ENCODE results near the gene PLEKHM3.

Gene PLEKHM3

GRCh38 chr2:207884127-207884526 is 141.2 kb downstream of the PLEKHM3 start:
- DNase-seq (ENCODE audit: low read depth), result no peak

DNA sequence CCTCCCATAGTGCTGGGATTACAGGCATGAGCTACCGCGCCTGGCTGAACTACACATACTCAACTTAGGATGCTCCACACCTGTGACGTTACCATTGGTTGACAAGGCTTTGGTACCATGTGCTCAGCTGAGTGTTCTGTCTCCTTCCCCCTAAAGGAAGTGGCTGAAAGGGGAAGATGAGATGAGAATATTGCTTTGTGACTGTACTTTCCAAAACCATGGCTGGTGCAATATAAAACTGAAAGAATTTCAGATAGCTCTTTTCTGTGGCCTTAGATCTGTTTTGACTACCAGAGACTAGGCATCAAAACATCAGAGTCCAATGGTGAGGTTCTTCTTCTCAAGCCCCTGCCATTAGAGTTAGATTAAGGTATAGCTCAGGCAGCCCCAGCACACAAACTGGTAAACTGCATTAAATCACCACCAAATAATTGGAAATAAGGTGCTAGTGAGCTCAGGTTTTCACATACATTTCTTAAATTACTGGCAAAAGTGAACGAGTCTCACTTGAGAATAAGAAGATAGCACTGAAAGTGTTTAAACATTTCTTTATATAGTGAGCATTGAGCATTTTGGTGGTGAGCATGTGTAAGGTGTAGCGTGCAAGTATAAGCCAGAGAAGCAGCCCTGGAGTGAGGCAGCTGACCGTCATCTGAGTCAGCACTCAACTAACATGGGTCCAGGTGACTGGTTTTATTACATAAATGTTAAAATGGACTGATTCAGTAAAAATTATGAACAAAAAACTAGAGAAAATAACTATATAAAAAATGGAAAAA is 142.1 kb downstream of the PLEKHM3 start:
- no peak for DNase-seq (ENCODE audit: low read depth)

- no peak for DNase-seq (ENCODE audit: low read depth)
Observed at GRCh38 chr2:207881902-207882301, 143.4 kb downstream of the PLEKHM3 start.

GRCh38 chr2:207879536-207879935 is 145.8 kb downstream of the PLEKHM3 start:
- no peak for DNase-seq (ENCODE audit: low read depth)

GRCh38 chr2:207876842-207877535 is 148.3 kb downstream of the PLEKHM3 start:
- no peak for DNase-seq (ENCODE audit: low read depth)

GRCh38 chr2:207875473-207876212 is 149.7 kb downstream of the PLEKHM3 start:
- no peak for DNase-seq (ENCODE audit: low read depth)

GRCh38 chr2:207873794-207874193 is 151.5 kb downstream of the PLEKHM3 start:
- DNase-seq (ENCODE audit: low read depth), result no peak

GRCh38 chr2:207871911-207872310 is 153.4 kb downstream of the PLEKHM3 start:
- DNase-seq (ENCODE audit: low read depth), result no peak

GRCh38 chr2:207871506-207871905 is 153.8 kb downstream of the PLEKHM3 start:
- no peak for DNase-seq (ENCODE audit: low read depth)

DNA sequence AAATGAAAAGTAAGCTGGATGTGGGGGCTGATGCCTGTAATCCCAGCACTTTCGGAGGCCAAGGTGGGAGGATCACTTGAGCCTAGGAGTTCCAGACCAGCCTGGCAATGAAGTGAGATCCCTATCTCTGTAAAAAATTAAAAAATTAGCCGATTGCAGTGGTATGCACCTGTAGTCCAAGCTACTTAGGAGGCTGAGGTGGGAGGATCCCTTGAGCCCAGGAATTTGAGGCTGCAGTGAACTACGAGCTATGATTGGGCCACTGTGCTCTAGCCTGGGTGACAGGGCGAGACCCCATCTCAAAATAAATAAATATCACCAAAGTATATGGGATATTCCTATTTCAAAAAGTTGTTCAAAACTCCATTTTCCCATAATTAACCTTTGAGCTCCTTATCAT is 154.5 kb downstream of the PLEKHM3 start:
- DNase-seq (ENCODE audit: low read depth), result no peak

DNA sequence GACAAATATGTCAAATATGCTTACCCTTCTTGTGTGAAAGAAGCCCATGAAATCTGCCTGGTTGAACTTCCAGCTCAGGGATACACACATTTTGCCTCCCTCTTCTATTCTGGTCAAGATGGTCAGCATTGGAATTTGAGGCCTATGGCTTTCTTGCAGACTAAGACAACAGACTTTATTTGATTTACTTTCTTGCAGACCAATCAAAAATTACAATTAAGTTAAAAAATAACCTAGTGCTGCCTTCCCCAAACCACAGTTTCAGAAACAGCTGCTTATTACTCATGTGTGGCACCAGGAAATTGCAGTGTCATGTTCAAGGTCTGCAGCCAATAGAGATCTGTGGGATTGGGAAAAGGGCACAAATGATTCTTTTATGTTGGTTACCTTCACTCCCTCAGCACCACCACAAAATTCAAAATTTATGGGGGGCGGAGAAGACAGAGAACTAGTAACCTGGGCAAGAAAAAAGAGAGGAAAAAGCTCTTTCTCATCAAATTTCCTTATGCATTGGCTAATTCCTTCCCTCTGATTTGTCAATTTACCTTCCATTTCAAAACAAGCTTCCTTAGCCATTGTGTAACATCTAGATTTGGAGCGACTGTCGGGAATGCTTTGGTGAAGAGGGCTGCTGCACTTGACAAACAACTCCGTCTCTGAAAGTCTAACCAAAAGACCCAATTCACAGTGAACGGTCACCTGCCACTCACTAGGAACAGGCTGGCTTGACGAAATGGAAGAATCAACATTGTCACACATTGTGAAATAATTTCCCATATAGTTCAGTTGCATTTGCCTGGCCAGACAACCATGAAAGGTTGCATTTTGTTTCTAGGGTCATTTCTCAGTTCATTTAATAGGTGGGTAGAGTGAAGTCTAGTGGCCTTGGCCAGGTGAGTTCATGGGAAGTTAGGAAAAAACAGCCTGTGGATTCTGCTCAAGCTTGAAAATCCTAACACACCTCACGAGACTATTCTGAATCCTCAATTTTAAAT is 155.2 kb downstream of the PLEKHM3 start:
- DNase-seq (ENCODE audit: low read depth), result no peak

DNA sequence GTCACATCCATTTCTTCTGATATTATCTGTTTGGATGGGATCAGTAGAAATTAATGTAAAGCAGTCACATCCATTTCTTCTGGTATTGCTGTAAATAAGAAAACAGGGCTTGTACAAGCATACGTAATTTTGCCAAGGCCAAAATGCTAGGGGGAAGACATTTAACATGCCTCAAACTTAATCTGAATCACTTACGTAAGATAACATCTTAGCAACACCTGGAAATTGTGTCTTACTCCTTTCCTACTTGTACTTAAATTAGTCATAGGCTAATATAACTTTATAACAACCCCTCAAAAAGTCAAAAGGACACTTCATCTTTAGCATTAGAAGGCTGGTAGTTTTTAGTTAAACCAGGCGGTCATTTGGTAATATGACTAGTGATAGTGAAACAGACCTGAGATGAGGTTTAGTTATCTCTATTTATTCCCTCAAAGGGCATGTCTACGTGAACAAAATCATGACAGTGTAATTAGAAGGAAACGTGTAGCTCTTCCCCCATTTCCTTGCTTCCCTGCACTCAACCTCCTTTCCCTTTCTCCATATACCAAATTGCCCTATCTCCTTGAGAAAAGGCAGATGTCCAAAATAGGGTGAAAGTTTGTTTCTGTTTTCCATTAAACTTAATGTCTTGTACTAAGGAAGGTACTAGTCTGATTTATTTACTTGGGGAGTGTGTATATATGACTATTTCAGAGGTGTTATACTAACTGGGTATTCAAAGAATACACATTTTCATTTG is 156.3 kb downstream of the PLEKHM3 start:
- DNase-seq (ENCODE audit: low read depth), result no peak

GRCh38 chr2:207867905-207868304 is 157.4 kb downstream of the PLEKHM3 start:
- DNase-seq (ENCODE audit: low read depth), result no peak

DNA sequence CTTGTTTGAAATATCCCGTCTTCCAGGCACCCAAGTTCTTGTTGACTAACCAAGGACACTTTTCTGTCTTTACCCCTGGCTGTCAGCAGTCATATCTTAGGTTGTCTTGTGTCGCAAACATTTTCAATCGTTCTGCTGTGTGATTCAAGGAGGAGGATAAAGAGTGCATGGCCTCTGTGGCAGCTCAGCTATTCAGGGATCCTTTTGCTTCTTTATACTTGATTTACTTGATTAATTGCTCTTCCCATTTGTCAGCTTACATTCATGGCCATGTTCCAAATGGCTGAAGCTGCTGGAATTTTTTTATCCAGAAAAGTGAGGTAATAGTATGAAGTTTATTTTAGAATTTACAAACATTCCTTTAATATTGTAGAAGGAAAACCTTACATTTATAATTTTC is 158.3 kb downstream of the PLEKHM3 start:
- no peak for DNase-seq (ENCODE audit: low read depth)

DNA sequence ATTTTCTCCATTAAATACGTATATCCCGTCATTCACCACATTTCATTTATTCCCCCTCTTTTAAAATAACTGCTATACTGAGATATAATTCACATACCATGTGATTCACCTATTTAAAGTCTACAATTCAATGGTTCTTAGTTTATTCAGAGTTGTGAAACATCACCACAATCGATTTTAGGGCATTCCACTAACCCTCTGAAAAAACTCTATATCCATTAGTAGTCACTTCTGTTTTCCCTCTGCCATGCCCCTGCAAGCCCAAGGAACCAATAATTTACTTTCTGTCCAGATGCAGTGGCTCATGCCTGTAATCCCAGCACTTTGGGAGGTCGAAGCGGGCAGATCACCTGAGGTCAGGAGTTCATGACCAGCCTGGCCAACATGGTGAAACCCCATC is 160.1 kb downstream of the PLEKHM3 start:
- DNase-seq (ENCODE audit: low read depth), result no peak

- DNase-seq (ENCODE audit: low read depth), result no peak
Observed at GRCh38 chr2:207863345-207863744, 162.0 kb downstream of the PLEKHM3 start.

DNA sequence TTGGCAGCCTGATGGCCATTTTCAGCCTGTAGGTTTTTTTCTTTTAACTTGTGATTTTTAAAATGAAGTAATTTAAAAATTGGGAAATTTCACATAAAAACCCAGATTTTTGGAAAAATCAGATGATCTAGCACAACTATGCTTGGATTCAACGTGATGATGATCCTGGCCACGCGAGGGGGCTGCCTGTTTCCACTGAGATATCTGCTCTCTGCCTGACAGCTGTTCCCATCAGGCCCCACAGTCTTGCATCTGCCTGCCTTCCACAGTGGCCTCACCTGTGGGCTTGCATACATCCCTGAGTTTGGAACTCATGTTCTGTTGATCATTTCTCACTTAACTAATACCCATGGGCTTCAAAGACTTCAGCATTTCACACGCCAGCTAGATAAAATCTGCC is 163.5 kb downstream of the PLEKHM3 start:
- no peak for DNase-seq (ENCODE audit: low read depth)

- DNase-seq (ENCODE audit: low read depth), result no peak
Observed at GRCh38 chr2:207860685-207861084, 164.6 kb downstream of the PLEKHM3 start.

- DNase-seq (ENCODE audit: low read depth), result no peak
Observed at GRCh38 chr2:207855591-207855990, 169.7 kb downstream of the PLEKHM3 start.

DNA sequence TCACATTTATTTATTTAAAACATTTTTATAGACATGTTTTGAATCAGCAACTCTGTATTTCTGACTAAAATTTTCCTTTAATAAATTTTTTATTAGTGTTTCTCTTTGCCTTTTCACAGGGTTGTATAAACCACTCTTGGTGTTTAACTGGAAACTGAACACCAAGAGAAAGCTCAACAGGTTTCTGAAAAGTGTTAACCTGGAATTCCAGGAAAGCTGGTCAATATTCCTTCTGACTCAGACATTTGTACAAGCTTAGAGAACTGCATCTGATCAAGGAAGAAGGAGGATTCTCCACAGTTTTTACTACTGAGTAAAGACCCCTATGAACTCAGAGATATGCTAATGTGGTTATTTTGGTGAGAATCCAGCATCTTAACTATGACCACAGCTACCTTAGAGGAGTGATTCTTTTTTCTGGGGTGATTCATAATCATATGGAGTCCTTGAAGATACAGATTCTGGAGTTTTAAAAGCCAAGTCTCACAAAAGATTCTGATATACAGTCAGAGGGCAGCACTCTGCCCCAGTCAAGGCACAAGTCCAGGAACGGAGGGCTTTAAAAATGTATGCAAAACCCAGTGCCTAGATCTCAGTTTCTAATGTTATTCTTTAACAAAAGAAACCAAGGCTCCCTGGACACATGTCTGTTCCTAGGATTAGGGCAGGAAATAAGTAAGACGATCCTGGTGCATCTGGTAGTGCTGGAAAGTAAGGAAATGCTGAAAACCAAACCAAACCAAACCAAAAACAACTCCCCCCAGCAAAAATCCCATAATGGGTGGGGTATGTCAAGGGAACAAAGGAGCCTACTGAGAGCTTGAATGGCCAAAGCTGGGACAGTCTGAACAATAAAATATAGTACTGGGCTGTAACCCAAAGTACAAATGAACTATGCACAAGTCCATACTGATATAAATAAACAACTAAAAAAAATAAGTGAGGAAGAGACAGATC is 170.6 kb downstream of the PLEKHM3 start:
- DNase-seq (ENCODE audit: low read depth), result no peak

All from stimulated activated CD8-positive, alpha-beta memory T cell treated with anti-CD3 and anti-CD28 coated beads, Interleukin-12 subunit alpha, Interleukin-12 subunit beta, amount 100 ng/mL, for 4 hours (primary cell).